Measurements from ENCODE around the gene SMARCA4. TPM values are rescaled to one million over a fixed set of nuclear protein-coding genes. Genes with fewer than 3 reads are reported as not detected.
A peak's percentile ranks its signal among the peaks of the same experiment; 100 is the strongest.

The SMARCA4 gene
- total RNA-seq, 4 donors from 2014 or later = 78.4 to 115 (median 81.7) TPM

GRCh38 chr19:11033763-11034162 is 72.9 kb downstream of the SMARCA4 start:
- intact Hi-C loops (cut with DNase I; ENCODE audit: low total_unique reads) = no loop called here
- no peak overlapping the region for H3K4me3 ChIP-seq (ENCODE audit: low read depth, poor library complexity, severe bottlenecking)
- DNase-seq (ENCODE audit: low spot score in 2 of 2) = no peak
- WGBS, 2 donors = 92 to 95% methylated on average over 28 to 33 of the region's 35 CpGs
- TF ChIP-seq POLR2A (IDR thresholded peaks at IDR 0.05) = no peak
- no peak for TF ChIP-seq CTCF (IDR thresholded peaks at IDR 0.05)

- TF ChIP-seq POLR2A (IDR thresholded peaks at IDR 0.05) (no peak), CTCF (IDR thresholded peaks at IDR 0.05) (no peak)
- WGBS, 2 donors = 92 to 95% methylated on average over 37 to 38 of the region's 38 CpGs
- no peak overlapping the region for H3K4me3 ChIP-seq (ENCODE audit: low read depth, poor library complexity, severe bottlenecking)
- intact Hi-C loops (cut with DNase I; ENCODE audit: low total_unique reads) = loop anchor here (5.0 kb wide), 1 partner anchor 93 kb away; no protein-coding TSS in a partner anchor
- DNase-seq (ENCODE audit: low spot score in 2 of 2) = no peak
Measured at GRCh38 chr19:11034449-11035213, 73.8 kb downstream of the SMARCA4 start.

GRCh38 chr19:11035441-11036377 is 74.9 kb downstream of the SMARCA4 start:
- TF ChIP-seq CTCF (IDR thresholded peaks at IDR 0.05) (peak in 2 of 3 donors; percentile 5 to 77), POLR2A (IDR thresholded peaks at IDR 0.05) (no peak)
- DNase-seq (ENCODE audit: low spot score in 2 of 2) = peak; percentile 92 to 98
- H3K4me3 ChIP-seq (ENCODE audit: low read depth, poor library complexity, severe bottlenecking) = no peak overlapping the region
- intact Hi-C loops (cut with DNase I; ENCODE audit: low total_unique reads) = loop anchor here (5.0 kb wide), 1 partner anchor 92 kb away; no protein-coding TSS in a partner anchor
- 19 to 27% methylated on average over 9 to 13 of the region's 15 CpGs for WGBS, 2 donors

GRCh38 chr19:11038511-11038910 is 77.7 kb downstream of the SMARCA4 start:
- intact Hi-C loops (cut with DNase I; ENCODE audit: low total_unique reads) = loop anchor here (5.0 kb wide), 1 partner anchor 89 kb away; no protein-coding TSS in a partner anchor
- no peak for TF ChIP-seq CTCF (IDR thresholded peaks at IDR 0.05)
- TF ChIP-seq POLR2A (IDR thresholded peaks at IDR 0.05) = no peak
- WGBS, 2 donors = 77 to 80% methylated on average over 4 of the region's 4 CpGs
- H3K4me3 ChIP-seq (ENCODE audit: low read depth, poor library complexity, severe bottlenecking) = no peak overlapping the region
- no peak for DNase-seq (ENCODE audit: low spot score in 2 of 2)

- DNase-seq (ENCODE audit: low spot score in 2 of 2) = no peak
- intact Hi-C loops (cut with DNase I; ENCODE audit: low total_unique reads) = no loop called here
- WGBS, 2 donors = 96% methylated on average over 33 of the region's 33 CpGs
- no peak overlapping the region for H3K4me3 ChIP-seq (ENCODE audit: low read depth, poor library complexity, severe bottlenecking)
- TF ChIP-seq POLR2A (IDR thresholded peaks at IDR 0.05) = no peak
- no peak for TF ChIP-seq CTCF (IDR thresholded peaks at IDR 0.05)
Measured at GRCh38 chr19:11041194-11041593, 80.4 kb downstream of the SMARCA4 start.

All from lower leg skin (tissue), 4 donors.